Measurements from ENCODE around the gene KCNAB2.

The KCNAB2 gene

DNA sequence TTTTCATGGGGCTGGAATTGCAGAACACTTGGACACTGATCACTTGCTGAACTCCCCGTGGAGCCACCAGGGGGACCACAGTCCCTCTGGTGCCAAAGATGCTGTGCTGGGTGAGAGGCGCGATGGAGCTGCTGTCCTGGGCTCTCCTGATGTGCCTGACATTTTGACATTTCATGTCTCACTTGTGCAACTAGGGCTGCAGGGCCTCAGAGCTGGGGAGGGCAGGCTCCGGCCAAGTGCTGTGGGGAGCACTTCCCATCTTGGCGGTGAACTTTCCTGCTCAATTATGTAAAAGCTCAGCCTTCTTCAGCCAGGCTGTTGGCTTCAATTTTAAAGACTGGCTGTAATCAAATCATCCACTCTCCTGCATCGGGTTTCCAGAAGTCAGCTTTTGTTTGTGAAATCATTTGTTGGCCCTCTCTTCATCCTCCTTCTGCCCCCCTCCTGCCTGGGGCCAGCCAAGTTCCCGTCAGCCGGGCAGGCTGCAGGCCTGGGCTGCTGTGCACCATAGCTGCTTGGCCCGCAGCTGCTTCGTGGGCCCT lies 36.8 kb downstream of the KCNAB2 start:
- Histone ChIP-seq H3K9ac (ENCODE audit: low read depth, low read length, poor library complexity, severe bottlenecking) (no peak overlapping the region), H3K9me3 (ENCODE audit: insufficient read depth, low read depth, low read length) (no peaks in the 10 kb centered on the region), H3K79me2 (ENCODE audit: insufficient read depth, low read length) (no peaks in the 10 kb centered on the region), H3K27me3 (ENCODE audit: insufficient read depth, low read length, poor library complexity, severe bottlenecking) (no peaks in the 10 kb centered on the region), H3K4me3 (ENCODE audit: low read length, poor library complexity, severe bottlenecking) (no peak overlapping the region), H3K4me2 (ENCODE audit: low read depth, low read length, poor library complexity, severe bottlenecking) (no peak overlapping the region), H3K9me2 (replicated peaks; ENCODE audit: low read depth, low read length) (no peaks in the 10 kb centered on the region), H2AFZ (ENCODE audit: low read length) (no peak overlapping the region), H3K36me3 (ENCODE audit: insufficient read depth, low read length) (peaks cover 94% of the 10 kb centered on the region; the same call in 1 of the 2 replicates), H4K20me1 (ENCODE audit: insufficient read depth, low read length, poor library complexity, severe bottlenecking) (peaks cover 9% of the 10 kb centered on the region), H3F3A (ENCODE audit: low read depth) (no peaks in the 10 kb centered on the region), H3K4me1 (ENCODE audit: insufficient read depth, low read length, poor library complexity, severe bottlenecking) (no peaks in the 10 kb centered on the region)
- TF ChIP-seq CTCF (conservative IDR thresholded peaks at IDR 0.05; ENCODE audit: low read length) = no peak; the same call in 1 of the 2 replicates
- TF ChIP-seq EZH2phosphoT487 (IDR thresholded peaks at IDR 0.05; ENCODE audit: borderline replicate concordance) = no peak

- H3K9me2 ChIP-seq (replicated peaks; ENCODE audit: low read depth, low read length) = no peaks in the 10 kb centered on the region
- peaks cover 9% of the 10 kb centered on the region for H4K20me1 ChIP-seq (ENCODE audit: insufficient read depth, low read length, poor library complexity, severe bottlenecking)
- TF ChIP-seq CTCF (conservative IDR thresholded peaks at IDR 0.05; ENCODE audit: low read length) = no peak
- TF ChIP-seq EZH2phosphoT487 (IDR thresholded peaks at IDR 0.05; ENCODE audit: borderline replicate concordance) = no peak
- H3K4me1 ChIP-seq (ENCODE audit: insufficient read depth, low read length, poor library complexity, severe bottlenecking) = no peaks in the 10 kb centered on the region
- peaks cover 89% of the 10 kb centered on the region; the same call in 1 of the 2 replicates for H3K36me3 ChIP-seq (ENCODE audit: insufficient read depth, low read length)
- no peaks in the 10 kb centered on the region for H3K79me2 ChIP-seq (ENCODE audit: insufficient read depth, low read length)
- no peak overlapping the region for H3K4me2 ChIP-seq (ENCODE audit: low read depth, low read length, poor library complexity, severe bottlenecking)
- no peaks in the 10 kb centered on the region for H3K9me3 ChIP-seq (ENCODE audit: insufficient read depth, low read depth, low read length)
- H3F3A ChIP-seq (ENCODE audit: low read depth) = no peaks in the 10 kb centered on the region
- no peak overlapping the region for H3K9ac ChIP-seq (ENCODE audit: low read depth, low read length, poor library complexity, severe bottlenecking)
- H2AFZ ChIP-seq (ENCODE audit: low read length) = no peak overlapping the region
- H3K27me3 ChIP-seq (ENCODE audit: insufficient read depth, low read length, poor library complexity, severe bottlenecking) = no peaks in the 10 kb centered on the region
- no peak overlapping the region for H3K4me3 ChIP-seq (ENCODE audit: low read length, poor library complexity, severe bottlenecking)
These were observed 37.7 kb downstream of the KCNAB2 start for GRCh38 chr1:6083385-6083784.

GRCh38 chr1:6083801-6084446 lies 38.2 kb downstream of the KCNAB2 start:
- H3K4me1 ChIP-seq (ENCODE audit: insufficient read depth, low read length, poor library complexity, severe bottlenecking) = no peaks in the 10 kb centered on the region
- no peak overlapping the region for H2AFZ ChIP-seq (ENCODE audit: low read length)
- peaks cover 9% of the 10 kb centered on the region for H4K20me1 ChIP-seq (ENCODE audit: insufficient read depth, low read length, poor library complexity, severe bottlenecking)
- H3K9me3 ChIP-seq (ENCODE audit: insufficient read depth, low read depth, low read length) = no peaks in the 10 kb centered on the region
- TF ChIP-seq CTCF (conservative IDR thresholded peaks at IDR 0.05; ENCODE audit: low read length) (no peak), EZH2phosphoT487 (IDR thresholded peaks at IDR 0.05; ENCODE audit: borderline replicate concordance) (no peak)
- H3K9ac ChIP-seq (ENCODE audit: low read depth, low read length, poor library complexity, severe bottlenecking) = no peak overlapping the region
- H3K4me3 ChIP-seq (ENCODE audit: low read length, poor library complexity, severe bottlenecking) = no peak overlapping the region
- no peaks in the 10 kb centered on the region for H3K27me3 ChIP-seq (ENCODE audit: insufficient read depth, low read length, poor library complexity, severe bottlenecking)
- H3K4me2 ChIP-seq (ENCODE audit: low read depth, low read length, poor library complexity, severe bottlenecking) = no peak overlapping the region
- H3K79me2 ChIP-seq (ENCODE audit: insufficient read depth, low read length) = no peaks in the 10 kb centered on the region
- no peaks in the 10 kb centered on the region for H3F3A ChIP-seq (ENCODE audit: low read depth)
- no peaks in the 10 kb centered on the region for H3K9me2 ChIP-seq (replicated peaks; ENCODE audit: low read depth, low read length)
- peaks cover 86% of the 10 kb centered on the region; the same call in 1 of the 2 replicates for H3K36me3 ChIP-seq (ENCODE audit: insufficient read depth, low read length)
